Choroid plexus epithelial cell (primary cell): ENCODE measurements around the gene ECEL1.
"Not testable (repeated sequence)": the region's sequence is repeated elsewhere in the genome, so short reads cannot be mapped to it uniquely, and the experiment has no call there.

Experiments
- DNase-seq: peaks from one replicate; pipeline ENCODE4 v3.0.0-alpha.2; 2010; ENCODE audit warnings: low read depth
- H3K4me3 ChIP-seq: 2 replicates; pipeline ENCODE4 v1.5.1; 2011; ENCODE audit warnings: low read depth, mild to moderate bottlenecking, control low read depth, low read length, moderate library complexity
- TF ChIP-seq, protein P1 (sequence below): conservative IDR thresholded peaks from 2 replicates; pipeline ENCODE4 v1.5.1; 2011; ENCODE audit warnings: low read depth, mild to moderate bottlenecking, control low read depth, inconsistent platforms, low read length, moderate library complexity

Gene ECEL1

DNA sequence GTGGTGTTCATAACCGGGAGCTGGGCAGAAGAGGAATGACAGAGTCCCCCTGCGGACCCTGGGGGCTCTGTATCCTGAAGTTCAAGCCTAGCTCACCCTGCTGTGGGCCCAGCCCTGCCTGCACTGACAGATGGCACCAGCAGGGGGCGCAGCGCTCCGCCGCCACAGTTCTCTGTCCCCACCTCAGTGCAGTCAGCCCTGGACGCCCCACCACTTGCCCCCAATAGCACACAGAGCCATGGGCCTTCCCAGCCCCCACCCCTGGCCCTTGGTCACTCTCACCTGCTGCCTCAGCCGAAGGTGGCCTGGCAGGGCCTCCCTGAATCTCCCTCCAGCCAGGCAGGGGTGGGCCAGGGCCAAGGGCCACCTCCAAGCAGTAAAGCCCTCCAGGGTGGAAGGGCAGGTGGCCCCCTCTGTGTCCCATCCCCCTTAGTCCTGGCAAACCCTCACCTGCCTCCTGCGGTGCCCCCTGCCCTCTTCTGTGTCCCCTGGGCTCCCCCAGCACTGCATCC is 41.3 kb downstream of the ECEL1 start:
- TF ChIP-seq, protein P1, sequence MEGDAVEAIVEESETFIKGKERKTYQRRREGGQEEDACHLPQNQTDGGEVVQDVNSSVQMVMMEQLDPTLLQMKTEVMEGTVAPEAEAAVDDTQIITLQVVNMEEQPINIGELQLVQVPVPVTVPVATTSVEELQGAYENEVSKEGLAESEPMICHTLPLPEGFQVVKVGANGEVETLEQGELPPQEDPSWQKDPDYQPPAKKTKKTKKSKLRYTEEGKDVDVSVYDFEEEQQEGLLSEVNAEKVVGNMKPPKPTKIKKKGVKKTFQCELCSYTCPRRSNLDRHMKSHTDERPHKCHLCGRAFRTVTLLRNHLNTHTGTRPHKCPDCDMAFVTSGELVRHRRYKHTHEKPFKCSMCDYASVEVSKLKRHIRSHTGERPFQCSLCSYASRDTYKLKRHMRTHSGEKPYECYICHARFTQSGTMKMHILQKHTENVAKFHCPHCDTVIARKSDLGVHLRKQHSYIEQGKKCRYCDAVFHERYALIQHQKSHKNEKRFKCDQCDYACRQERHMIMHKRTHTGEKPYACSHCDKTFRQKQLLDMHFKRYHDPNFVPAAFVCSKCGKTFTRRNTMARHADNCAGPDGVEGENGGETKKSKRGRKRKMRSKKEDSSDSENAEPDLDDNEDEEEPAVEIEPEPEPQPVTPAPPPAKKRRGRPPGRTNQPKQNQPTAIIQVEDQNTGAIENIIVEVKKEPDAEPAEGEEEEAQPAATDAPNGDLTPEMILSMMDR = peak; percentile 47

DNA sequence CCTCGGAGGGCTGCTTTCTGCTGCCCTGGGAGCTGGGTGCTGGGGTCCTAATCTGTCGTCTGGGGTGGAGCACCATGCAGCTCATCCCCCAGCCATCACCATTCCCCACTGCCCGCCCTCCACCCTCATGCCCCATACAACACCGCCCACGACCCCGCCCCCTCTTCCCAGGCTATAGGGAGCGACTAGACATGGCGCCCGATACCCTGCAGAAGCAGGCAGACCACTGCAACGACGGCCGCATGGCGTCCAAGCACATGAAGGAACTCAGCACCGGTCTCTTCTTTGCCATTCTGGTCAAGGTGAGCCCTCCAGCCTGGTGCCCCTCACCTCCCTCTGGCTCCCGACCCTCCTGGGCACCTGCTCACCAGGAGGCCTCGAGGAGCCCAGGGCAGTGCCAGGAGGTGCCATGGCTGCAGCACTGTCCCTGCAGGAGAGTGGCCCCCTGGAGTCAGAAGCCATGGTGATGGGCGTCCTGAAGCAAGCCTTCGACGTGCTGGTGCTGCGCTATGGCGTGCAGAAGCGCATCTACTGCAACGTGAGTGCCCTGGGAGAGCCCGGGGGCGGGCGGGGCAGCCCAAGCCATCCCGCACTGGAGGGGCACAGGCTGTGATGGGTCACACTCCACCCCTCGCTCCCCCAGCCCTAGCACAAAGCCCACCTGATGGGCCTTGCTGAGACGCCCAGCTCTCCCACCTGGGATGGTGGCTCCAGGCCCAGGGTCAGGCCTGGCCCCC is 42.3 kb downstream of the ECEL1 start:
- not testable (repeated sequence) for H3K4me3 ChIP-seq, DNase-seq

More for the DNA sequence above, 41.3 kb downstream of the ECEL1 start:
- H3K4me3 ChIP-seq, DNase-seq: not testable (repeated sequence)

DNA sequence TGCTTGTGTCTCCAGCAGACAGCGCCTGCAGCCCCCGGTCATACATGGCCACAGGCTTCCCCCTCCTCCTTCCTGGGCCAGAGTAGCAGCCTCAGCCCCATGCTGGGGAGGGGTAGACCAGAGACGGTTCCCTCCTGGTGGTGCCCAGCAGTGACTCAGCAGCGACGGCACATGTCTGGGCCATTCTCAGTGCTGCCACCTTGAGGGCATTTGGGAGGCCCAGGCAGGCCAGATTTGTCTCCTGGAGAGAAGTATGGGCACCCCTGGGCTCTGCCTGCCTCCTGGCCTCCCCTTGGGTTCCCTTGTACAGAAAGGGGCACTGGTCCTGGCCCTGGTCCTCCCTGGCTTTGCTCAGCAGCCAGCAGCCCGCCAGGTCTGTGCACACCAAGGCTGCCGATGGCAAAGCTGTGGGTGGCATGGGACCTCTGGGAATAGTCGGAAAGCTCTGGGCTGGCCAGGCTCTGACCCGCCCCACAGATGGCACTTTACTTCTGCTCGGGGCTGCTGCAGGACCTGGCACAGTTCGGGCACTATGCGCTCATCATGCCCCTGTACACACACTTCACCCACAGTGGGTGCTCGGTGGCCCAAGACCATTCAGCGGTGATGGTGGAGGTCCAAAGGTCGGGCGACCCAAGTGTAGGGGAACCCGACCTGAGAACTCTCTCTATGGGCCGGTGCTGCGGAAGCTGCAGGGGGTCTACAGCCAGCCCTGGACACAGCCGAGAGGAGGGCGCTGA is 43.1 kb downstream of the ECEL1 start:
- H3K4me3 ChIP-seq = no peak overlapping the region
- peak; percentile 78 for DNase-seq
- TF ChIP-seq, protein P1 = peak; percentile 84

DNA sequence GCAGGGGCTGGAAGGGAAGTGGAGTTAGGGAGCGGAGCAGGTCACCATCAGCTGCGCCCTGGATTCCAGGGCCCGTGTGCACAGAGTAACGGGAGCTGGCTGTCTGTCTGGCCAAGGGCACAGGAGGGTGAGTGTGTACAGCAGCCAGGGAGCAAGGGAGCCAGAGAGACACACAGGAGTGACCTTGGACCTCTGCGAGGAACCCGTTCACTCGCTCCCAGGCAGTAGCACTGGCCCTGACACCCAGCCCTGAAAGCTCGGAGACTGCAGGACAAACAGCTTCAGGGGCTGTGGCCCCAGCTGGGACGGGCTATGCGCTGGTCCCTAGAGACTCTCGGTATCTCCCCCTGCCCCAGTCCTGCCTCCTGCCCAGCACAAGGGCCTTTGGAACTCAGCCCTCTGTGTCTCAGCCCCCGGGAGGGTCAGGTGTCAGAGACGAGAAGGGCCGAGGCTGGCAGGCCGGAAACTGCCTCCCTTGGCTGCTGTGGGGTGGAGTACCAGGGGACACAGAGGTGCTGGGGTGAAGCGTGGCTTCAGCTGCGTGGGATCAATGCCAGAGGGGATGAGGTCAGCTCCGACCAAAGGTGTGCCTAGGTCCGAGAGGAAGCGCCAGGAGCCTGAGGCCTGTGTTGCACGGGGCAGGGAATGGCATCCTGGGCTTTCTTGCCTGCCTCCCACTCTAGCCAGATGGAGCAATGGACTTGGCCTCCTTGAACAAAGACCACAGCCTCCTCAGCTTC is 43.8 kb downstream of the ECEL1 start:
- not testable (repeated sequence) for DNase-seq, H3K4me3 ChIP-seq

DNA sequence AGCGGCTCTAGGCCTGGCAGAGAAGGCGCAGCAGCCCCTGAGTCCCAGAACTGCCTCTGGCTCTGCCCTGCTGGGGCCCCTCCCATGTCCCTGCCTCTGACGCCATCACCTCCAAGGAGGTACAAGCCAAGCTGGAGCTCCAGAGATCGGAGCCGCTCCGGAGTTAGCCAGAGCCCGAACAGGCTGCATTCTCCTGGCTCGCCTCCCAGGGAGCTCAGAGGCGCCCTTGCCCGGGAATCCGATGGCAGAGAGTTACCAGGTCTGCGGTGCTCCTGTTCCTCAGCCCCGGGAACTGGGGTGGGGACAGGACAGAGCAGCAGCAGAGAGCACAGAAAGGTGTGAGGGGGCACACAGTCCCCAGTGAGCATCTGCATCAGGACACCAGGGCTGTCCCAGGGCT is 44.6 kb downstream of the ECEL1 start:
- H3K4me3 ChIP-seq, DNase-seq: not testable (repeated sequence)

DNA sequence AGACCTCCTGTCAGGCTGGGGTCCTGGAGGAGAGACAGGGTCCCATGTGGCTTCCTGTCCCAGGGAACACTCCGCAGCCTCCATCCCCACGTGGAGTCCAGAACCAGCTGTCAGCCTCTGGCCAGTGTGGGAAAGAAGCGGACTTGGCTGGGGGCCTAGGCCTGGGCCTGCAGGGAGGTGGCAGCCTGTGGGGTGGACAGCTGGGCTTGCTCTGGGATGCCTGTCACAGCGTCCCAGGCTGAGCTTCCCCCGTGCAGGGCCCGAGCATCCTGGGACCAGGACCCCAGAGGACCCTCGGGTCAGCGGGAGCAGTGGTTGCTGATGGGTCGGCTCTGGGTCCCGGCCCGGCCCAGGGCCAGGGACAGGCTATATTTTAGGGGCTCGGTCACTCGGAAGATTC is 45.2 kb downstream of the ECEL1 start:
- not testable (repeated sequence) for DNase-seq, H3K4me3 ChIP-seq

DNA sequence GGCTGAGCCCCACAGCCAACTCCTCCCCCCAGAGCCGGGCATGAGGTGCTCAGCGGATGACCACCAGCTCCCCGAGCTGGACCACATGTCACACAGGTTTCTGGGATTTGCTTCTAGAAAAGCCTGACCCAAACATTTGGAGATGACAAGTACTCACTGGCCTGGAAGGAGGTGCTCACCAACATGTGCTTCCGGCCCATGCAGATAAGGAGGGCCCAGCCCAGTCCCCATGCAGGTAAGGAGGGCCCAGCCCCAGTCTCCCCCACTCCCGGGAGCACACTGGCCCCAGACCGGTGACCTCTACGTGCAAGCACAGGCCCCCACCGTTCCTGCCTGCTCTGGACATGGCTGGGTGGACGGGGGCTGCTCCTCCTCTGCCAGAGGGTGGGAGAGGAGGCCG is 45.7 kb downstream of the ECEL1 start:
- DNase-seq, H3K4me3 ChIP-seq: not testable (repeated sequence)

DNA sequence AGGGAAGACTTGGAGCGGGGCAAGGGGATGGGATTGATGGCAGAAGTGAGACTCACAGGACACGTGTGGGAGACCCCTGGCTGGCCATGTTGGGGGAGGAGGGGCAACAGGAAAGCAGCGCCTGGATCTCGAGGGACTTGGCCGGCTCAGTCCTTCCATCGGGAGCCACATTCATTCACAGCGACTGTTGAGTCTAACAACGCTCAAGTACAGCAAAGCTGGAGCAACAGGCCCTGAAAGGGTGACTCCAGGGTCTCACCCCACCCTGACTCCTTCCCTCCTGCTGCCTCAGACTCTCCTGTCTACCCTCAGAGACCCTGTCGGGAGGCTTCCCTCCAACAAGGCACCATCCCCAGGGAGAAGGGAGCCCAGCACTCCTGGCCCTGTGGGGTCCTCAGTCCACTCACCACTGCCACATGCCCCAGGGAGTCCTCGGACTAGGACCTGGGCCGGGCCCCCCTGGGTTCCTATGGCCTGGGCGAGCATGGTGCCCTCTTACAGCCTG is 46.4 kb downstream of the ECEL1 start:
- DNase-seq = no peak
- TF ChIP-seq, protein P1 = no peak
- no peak overlapping the region for H3K4me3 ChIP-seq

DNA sequence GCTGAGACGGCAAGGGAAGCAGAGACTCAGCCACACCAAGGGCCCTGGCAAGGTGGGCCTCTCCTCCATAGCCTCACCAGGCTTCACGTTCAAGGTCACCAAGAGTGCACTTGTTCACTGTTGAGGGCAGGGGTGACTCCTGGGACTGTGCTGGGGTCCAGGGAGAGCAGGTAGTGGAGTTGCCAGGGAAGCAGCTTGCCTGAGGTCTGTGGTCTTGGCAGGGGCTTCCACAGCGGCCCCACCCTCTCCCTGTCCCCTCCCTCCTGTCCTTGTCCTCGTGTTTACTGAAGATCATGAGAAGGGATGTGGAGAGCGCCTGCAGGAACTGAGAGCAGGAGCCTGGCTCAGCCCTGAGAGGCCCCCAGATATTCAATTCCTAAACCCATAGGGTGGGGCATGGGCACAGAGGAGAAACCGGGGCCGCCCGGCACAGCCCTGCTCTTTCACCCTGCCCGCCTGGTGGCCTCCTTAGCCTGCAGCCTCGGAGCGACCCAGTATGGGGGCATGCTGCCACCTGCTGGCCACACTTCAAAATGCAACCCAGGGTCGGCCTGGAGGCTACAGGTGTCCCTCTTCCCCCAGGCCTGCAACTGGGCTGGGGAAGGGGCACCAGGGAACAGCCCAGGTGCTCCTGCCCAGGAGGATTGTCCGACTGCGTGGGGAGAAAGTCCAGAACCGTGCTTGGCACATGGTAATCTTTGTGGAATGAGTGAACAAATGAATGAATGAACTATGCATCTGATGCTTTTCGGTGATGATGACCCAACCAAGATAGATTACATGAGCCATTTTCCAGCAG is 47.2 kb downstream of the ECEL1 start:
- not testable (repeated sequence) for H3K4me3 ChIP-seq
- TF ChIP-seq, protein P1 = peak; percentile 85
- DNase-seq = peak; percentile 73
